Measurements from ENCODE around the gene PNLIPRP1. TPM values are rescaled to one million over a fixed set of nuclear protein-coding genes. Genes with fewer than 3 reads are reported as not detected.

The PNLIPRP1 gene
- polyA plus RNA-seq, 3 donors, result 0.04 TPM; not detected in 2

DNA sequence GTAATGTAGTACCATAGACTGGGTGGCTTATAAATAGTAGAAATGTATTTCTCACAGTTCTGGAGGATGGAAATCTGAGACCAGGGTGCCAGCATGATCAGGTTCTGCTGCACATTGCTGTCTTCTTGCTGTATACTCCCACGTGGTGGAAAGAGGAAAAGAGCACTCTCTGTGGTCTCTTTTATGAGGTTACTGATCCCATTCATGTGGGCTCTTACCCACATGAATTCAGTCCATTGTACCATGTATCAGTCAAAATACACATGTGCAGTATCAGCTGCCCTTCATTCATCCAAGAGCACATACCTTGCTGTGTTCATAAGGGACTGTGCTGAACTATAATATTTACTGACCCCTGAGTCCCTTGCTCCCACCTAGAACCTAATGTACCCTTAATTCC lies 47.1 kb downstream of the PNLIPRP1 start:
- intact Hi-C loops (cut with micrococcal nuclease), result no loop called here
- H3K36me3 ChIP-seq (replicated peaks in 1 of 2; ENCODE audit: control insufficient read depth in 1 of 2, insufficient read depth in 2 of 2, low read length in 2 of 2), result no peaks in the 10 kb centered on the region
- H3K9ac ChIP-seq (ENCODE audit: insufficient read depth, low read length, poor library complexity, severe bottlenecking), result no peak overlapping the region
- no peaks in the 10 kb centered on the region for H3K36me3 Mint-ChIP-seq
- no peaks in the 10 kb centered on the region for H3K27me3 ChIP-seq (ENCODE audit: control insufficient read depth in 2 of 2, insufficient read depth in 2 of 2, low read length in 2 of 2)
- H3K79me2 ChIP-seq (ENCODE audit: insufficient read depth, low read length), result no peaks in the 10 kb centered on the region
- no peak overlapping the region for H3K27ac ChIP-seq (ENCODE audit: low read depth in 1 of 2, low read length in 2 of 2)
- H3K4me3 Mint-ChIP-seq, result no peak overlapping the region
- no peaks in the 10 kb centered on the region for H3K9me3 ChIP-seq (replicated peaks in 1 of 2; ENCODE audit: control insufficient read depth in 1 of 2, insufficient read depth in 1 of 2, low read length in 2 of 2)
- H3K27ac Mint-ChIP-seq, result no peak overlapping the region
- H3K4me1 Mint-ChIP-seq, result no peaks in the 10 kb centered on the region
- no peak overlapping the region for H3K4me2 ChIP-seq (replicated peaks; ENCODE audit: extremely low read depth, low read length, poor library complexity, severe bottlenecking)
- H3K9me3 Mint-ChIP-seq, result peaks cover 0 to 9% (median 2%) of the 10 kb centered on the region in 7 donors
- H2AFZ ChIP-seq (ENCODE audit: insufficient read depth, low read depth, low read length, poor library complexity, severe bottlenecking), result no peak overlapping the region
- H4K20me1 ChIP-seq (ENCODE audit: insufficient read depth, low read length), result no peaks in the 10 kb centered on the region
- no peak for DNase-seq
- no peak overlapping the region for H3K4me3 ChIP-seq (replicated peaks in 1 of 3; ENCODE audit: low read depth in 2 of 3, low read length in 3 of 3)
- H3K4me1 ChIP-seq (ENCODE audit: control insufficient read depth in 1 of 2, insufficient read depth in 2 of 2, low read length in 2 of 2), result no peaks in the 10 kb centered on the region
- TF ChIP-seq, protein P1, sequence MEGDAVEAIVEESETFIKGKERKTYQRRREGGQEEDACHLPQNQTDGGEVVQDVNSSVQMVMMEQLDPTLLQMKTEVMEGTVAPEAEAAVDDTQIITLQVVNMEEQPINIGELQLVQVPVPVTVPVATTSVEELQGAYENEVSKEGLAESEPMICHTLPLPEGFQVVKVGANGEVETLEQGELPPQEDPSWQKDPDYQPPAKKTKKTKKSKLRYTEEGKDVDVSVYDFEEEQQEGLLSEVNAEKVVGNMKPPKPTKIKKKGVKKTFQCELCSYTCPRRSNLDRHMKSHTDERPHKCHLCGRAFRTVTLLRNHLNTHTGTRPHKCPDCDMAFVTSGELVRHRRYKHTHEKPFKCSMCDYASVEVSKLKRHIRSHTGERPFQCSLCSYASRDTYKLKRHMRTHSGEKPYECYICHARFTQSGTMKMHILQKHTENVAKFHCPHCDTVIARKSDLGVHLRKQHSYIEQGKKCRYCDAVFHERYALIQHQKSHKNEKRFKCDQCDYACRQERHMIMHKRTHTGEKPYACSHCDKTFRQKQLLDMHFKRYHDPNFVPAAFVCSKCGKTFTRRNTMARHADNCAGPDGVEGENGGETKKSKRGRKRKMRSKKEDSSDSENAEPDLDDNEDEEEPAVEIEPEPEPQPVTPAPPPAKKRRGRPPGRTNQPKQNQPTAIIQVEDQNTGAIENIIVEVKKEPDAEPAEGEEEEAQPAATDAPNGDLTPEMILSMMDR (IDR thresholded peaks at IDR 0.05), result no peak
- peaks cover 0 to 9% (median 8%) of the 10 kb centered on the region in 3 donors for H3K27me3 Mint-ChIP-seq (ENCODE audit: low read depth in 3 of 3)
- no CpG with 5 or more reads among the region's 1 CpG for WGBS (ENCODE audit: insufficient coverage)

DNA sequence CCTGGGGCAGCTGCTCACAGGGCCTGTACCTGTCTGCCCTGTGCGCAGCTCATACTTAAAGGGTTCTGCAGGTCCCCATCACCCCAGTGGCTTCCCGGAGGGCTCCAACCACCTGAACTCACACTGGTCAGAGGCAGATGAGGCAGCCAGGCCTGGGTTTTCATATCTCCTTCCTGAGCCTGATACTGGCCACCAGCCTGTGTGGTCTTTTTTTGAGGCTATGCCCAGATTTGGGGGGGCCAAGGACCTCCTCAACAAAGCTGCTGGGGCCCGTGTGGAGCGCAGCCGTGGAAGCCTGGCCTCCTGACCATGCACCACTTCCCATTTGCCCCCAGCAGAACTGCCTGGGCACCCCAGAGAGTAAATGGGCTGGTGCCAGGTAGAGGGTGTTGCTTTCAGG lies 55.7 kb downstream of the PNLIPRP1 start:
- Histone ChIP-seq H3K27me3 (ENCODE audit: control insufficient read depth in 2 of 2, insufficient read depth in 2 of 2, low read length in 2 of 2) (no peaks in the 10 kb centered on the region), H3K79me2 (ENCODE audit: insufficient read depth, low read length) (no peaks in the 10 kb centered on the region), H3K36me3 (replicated peaks in 1 of 2; ENCODE audit: control insufficient read depth in 1 of 2, insufficient read depth in 2 of 2, low read length in 2 of 2) (no peaks in the 10 kb centered on the region), H3K4me3 (replicated peaks in 1 of 3; ENCODE audit: low read depth in 2 of 3, low read length in 3 of 3) (no peak overlapping the region), H3K27ac (ENCODE audit: low read depth in 1 of 2, low read length in 2 of 2) (no peak overlapping the region), H4K20me1 (ENCODE audit: insufficient read depth, low read length) (no peaks in the 10 kb centered on the region), H3K4me2 (replicated peaks; ENCODE audit: extremely low read depth, low read length, poor library complexity, severe bottlenecking) (no peak overlapping the region), H3K9me3 (replicated peaks in 1 of 2; ENCODE audit: control insufficient read depth in 1 of 2, insufficient read depth in 1 of 2, low read length in 2 of 2) (no peaks in the 10 kb centered on the region), H3K9ac (ENCODE audit: insufficient read depth, low read length, poor library complexity, severe bottlenecking) (no peak overlapping the region), H2AFZ (ENCODE audit: insufficient read depth, low read depth, low read length, poor library complexity, severe bottlenecking) (no peak overlapping the region), H3K4me1 (ENCODE audit: control insufficient read depth in 1 of 2, insufficient read depth in 2 of 2, low read length in 2 of 2) (no peaks in the 10 kb centered on the region)
- Mint-ChIP-seq H3K27me3 (ENCODE audit: low read depth in 3 of 3) (peaks cover 0 to 9% (median under 1%) of the 10 kb centered on the region in 3 donors), H3K9me3 (peaks cover 0 to 7% (median 3%) of the 10 kb centered on the region in 7 donors), H3K4me3 (no peak overlapping the region), H3K4me1 (no peaks in the 10 kb centered on the region), H3K27ac (no peak overlapping the region), H3K36me3 (no peaks in the 10 kb centered on the region)
- DNase-seq, result no peak
- TF ChIP-seq, protein P1 (IDR thresholded peaks at IDR 0.05), result no peak
- 100% methylated on average over 2 of the region's 5 CpGs for WGBS (ENCODE audit: insufficient coverage)
- intact Hi-C loops (cut with micrococcal nuclease), result no loop called here
